Measurements from ENCODE around the gene MAP7.
"Not testable (repeated sequence)": the region's sequence is repeated elsewhere in the genome, so short reads cannot be mapped to it uniquely, and the experiment has no call there.

MAP7 gene

GRCh38 chr6:136312975-136313374, 237.2 kb downstream of the MAP7 start:
- DNase-seq (ENCODE audit: low read depth in 1 of 2, low spot score in 1 of 2) = no peak

DNA sequence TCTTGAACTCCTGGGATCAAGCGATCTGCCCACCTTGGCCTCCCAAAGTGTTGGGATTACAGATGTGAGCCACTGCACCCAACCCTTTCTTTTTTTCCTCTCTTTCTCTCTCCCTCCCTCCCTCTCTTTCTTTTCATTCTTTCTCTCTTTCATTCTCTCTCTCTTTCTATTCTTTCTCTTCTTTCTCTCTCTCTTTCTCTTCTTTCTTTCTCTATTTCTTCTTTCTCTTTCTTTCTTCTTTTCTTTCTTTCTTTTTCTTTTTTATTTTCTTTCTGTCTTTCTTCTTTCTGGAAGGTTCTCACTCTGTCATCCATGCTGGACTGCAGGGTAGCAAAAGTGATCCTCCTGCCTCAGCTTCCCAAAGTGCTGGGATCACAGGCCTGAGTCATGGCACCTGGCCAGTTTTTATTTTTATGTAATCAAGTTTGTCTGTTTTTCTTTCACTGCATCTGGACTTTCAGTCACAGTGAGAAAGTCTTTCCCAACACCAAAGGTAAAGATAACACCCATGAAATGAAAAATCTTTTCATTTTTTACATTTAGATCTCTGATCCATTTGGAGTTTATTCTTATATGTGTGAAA, 240.4 kb downstream of the MAP7 start:
- DNase-seq (ENCODE audit: low read depth in 1 of 2, low spot score in 1 of 2) = no peak

- no peak for DNase-seq (ENCODE audit: low read depth in 1 of 2, low spot score in 1 of 2)
Observed at GRCh38 chr6:136309171-136309570, 241.1 kb downstream of the MAP7 start.

GRCh38 chr6:136308469-136308868, 241.8 kb downstream of the MAP7 start:
- not testable (repeated sequence) for DNase-seq (ENCODE audit: low read depth in 1 of 2, low spot score in 1 of 2)

- no peak for DNase-seq (ENCODE audit: low read depth in 1 of 2, low spot score in 1 of 2)
Observed at GRCh38 chr6:136307351-136307750, 242.9 kb downstream of the MAP7 start.

GRCh38 chr6:136306466-136306865, 243.8 kb downstream of the MAP7 start:
- DNase-seq (ENCODE audit: low read depth in 1 of 2, low spot score in 1 of 2) = no peak

- DNase-seq (ENCODE audit: low read depth in 1 of 2, low spot score in 1 of 2) = no peak
Observed at GRCh38 chr6:136304410-136304809, 245.8 kb downstream of the MAP7 start.

- DNase-seq (ENCODE audit: low read depth in 1 of 2, low spot score in 1 of 2) = no peak
Observed at GRCh38 chr6:136303516-136303915, 246.7 kb downstream of the MAP7 start.

- DNase-seq (ENCODE audit: low read depth in 1 of 2, low spot score in 1 of 2) = no peak
Observed at GRCh38 chr6:136294621-136295020, 255.6 kb downstream of the MAP7 start.
